GM23338 (cell line): ENCODE results near the gene NCBP1. TPM values are rescaled to one million over a fixed set of nuclear protein-coding genes. Genes with fewer than 3 reads are reported as not detected.
"Not testable (repeated sequence)": the region's sequence is repeated elsewhere in the genome, so short reads cannot be mapped to it uniquely, and the experiment has no call there.

Experiments
- ATAC-seq: fragments of 200-7000 bp; cut with Tn5 transposase; 3 replicates; pipeline ENCODE4 v1.9.1; 2020
- DNase-seq: peaks from one replicate; pipeline ENCODE4 v3.0.0-alpha.2; 2015; ENCODE audit warnings: low spot score
- H2AFZ ChIP-seq: fragments of 200-600 bp; sonication (generic); 2 replicates; pipeline ENCODE4 v1.8.0; 2016; ENCODE audit warnings: antibody characterized with exemption, mild to moderate bottlenecking, moderate library complexity
- H3F3A ChIP-seq: fragments of 200-600 bp; sonication (generic); replicated peaks from 2 replicates; pipeline ENCODE4 v1.8.0; 2017; ENCODE audit warnings: antibody characterized with exemption, mixed run types, low read depth
- H3K27ac ChIP-seq: fragments of 200-600 bp; sonication (generic); 2 replicates; pipeline ENCODE4 v1.6.1; 2016; ENCODE audit warnings: low read depth
- H3K27me3 ChIP-seq: fragments of 200-600 bp; sonication (generic); 2 replicates; pipeline ENCODE4 v1.8.0; 2016; ENCODE audit warnings: mild to moderate bottlenecking, mixed run types, moderate library complexity; ENCODE audit not compliant: insufficient read depth
- H3K36me3 ChIP-seq: fragments of 200-600 bp; sonication (generic); 2 replicates; pipeline ENCODE4 v1.8.0; 2016; ENCODE audit warnings: mild to moderate bottlenecking; ENCODE audit not compliant: insufficient read depth
- H3K4me1 ChIP-seq: fragments of 200-600 bp; sonication (generic); 2 replicates; pipeline ENCODE4 v1.8.0; 2016; ENCODE audit warnings: mild to moderate bottlenecking, moderate library complexity; ENCODE audit not compliant: insufficient read depth
- H3K4me2 ChIP-seq: fragments of 200-600 bp; sonication (generic); 2 replicates; pipeline ENCODE4 v1.7.1; 2017; ENCODE audit warnings: mixed run types
- H3K4me3 ChIP-seq: fragments of 200-600 bp; sonication (generic); 2 replicates; pipeline ENCODE4 v1.6.1; 2016; ENCODE audit warnings: mixed run types
- H3K79me2 ChIP-seq: fragments of 200-600 bp; sonication (generic); replicated peaks from 2 replicates; pipeline ENCODE4 v1.8.0; 2017; ENCODE audit warnings: mild to moderate bottlenecking; ENCODE audit not compliant: insufficient read depth
- H3K9me2 ChIP-seq: fragments of 200-600 bp; sonication (generic); 2 replicates; pipeline ENCODE4 v1.8.0; 2017; ENCODE audit not compliant: insufficient read depth
- H4K20me1 ChIP-seq: fragments of 200-600 bp; sonication (generic); replicated peaks from 2 replicates; pipeline ENCODE4 v1.8.0; 2017; ENCODE audit warnings: mild to moderate bottlenecking; ENCODE audit not compliant: insufficient read depth
- H3K27ac Mint-ChIP-seq: 2 replicates; pipeline ENCODE4 v1.8.0; 2020; ENCODE audit warnings: inconsistent platforms, mild to moderate bottlenecking, moderate library complexity, mixed read lengths
- H3K27me3 Mint-ChIP-seq: 3 replicates; pipeline ENCODE4 v1.8.0; 2022; ENCODE audit warnings: low read depth, mild to moderate bottlenecking, moderate library complexity, mixed read lengths, inconsistent platforms; ENCODE audit not compliant: insufficient read depth, poor library complexity
- H3K36me3 Mint-ChIP-seq: 3 replicates; pipeline ENCODE4 v1.8.0; 2021; ENCODE audit warnings: low read depth, mild to moderate bottlenecking, inconsistent platforms, moderate library complexity, mixed read lengths
- H3K4me1 Mint-ChIP-seq: 3 replicates; pipeline ENCODE4 v1.8.0; 2020; ENCODE audit warnings: mild to moderate bottlenecking, inconsistent platforms, mixed read lengths
- H3K4me3 Mint-ChIP-seq: 3 replicates; pipeline ENCODE4 v1.8.0; 2021; ENCODE audit warnings: moderate library complexity, mild to moderate bottlenecking, inconsistent platforms, mixed read lengths
- H3K9me3 Mint-ChIP-seq: 3 replicates; pipeline ENCODE4 v1.8.0; 2020; ENCODE audit warnings: moderate library complexity, mild to moderate bottlenecking, inconsistent platforms, mixed read lengths
- CREB1 ChIP-seq: fragments of 250-450 bp; sonication (Bioruptor Pico); IDR thresholded peaks from 2 replicates; pipeline ENCODE4 v1.5.0; 2020; ENCODE audit warnings: low read depth, mild to moderate bottlenecking, moderate library complexity
- CTCF ChIP-seq, 2 experiments: fragments of 200-600 bp in 1 of 2; sonication (generic) in 1 of 2; conservative IDR thresholded peaks; 2 replicates each; pipeline versions ENCODE4 v1.5.1 to v1.6.1; 2016 to 2017; ENCODE audit warnings: antibody characterized with exemption in 2 of 2, low read depth in 2 of 2, mild to moderate bottlenecking in 2 of 2, moderate library complexity in 1 of 2
- EZH2 ChIP-seq: fragments of 200-600 bp; sonication (generic); IDR thresholded peaks from one replicate; pipeline ENCODE4 v1.8.0; 2017; ENCODE audit warnings: antibody characterized with exemption, mild to moderate bottlenecking, low read depth; ENCODE audit not compliant: unreplicated experiment
- EZH2phosphoT487 ChIP-seq: fragments of 200-600 bp; sonication (generic); IDR thresholded peaks from one replicate; pipeline ENCODE4 v1.8.1; 2018; ENCODE audit warnings: antibody characterized with exemption; ENCODE audit not compliant: unreplicated experiment
- JUNB ChIP-seq: IDR thresholded peaks from one replicate; pipeline ENCODE4 v1.6.1; 2016; ENCODE audit warnings: antibody characterized with exemption; ENCODE audit not compliant: unreplicated experiment
- NANOG ChIP-seq: IDR thresholded peaks from 2 replicates; pipeline ENCODE4 v1.6.1; 2016; ENCODE audit warnings: antibody characterized with exemption, borderline replicate concordance
- STAT1 ChIP-seq: IDR thresholded peaks from one replicate; pipeline ENCODE4 v1.6.1; 2016; ENCODE audit warnings: antibody characterized with exemption; ENCODE audit not compliant: unreplicated experiment
- ZNF331 ChIP-seq: fragments of 250-450 bp; sonication (Bioruptor Pico); IDR thresholded peaks from 2 replicates; pipeline ENCODE4 v1.5.0; 2020; ENCODE audit warnings: low read depth, mild to moderate bottlenecking, moderate library complexity
- polyA plus RNA-seq: library from polyadenylated mRNA; unstranded; fragments of >200 nt; fragmentation: Nextera tagmentation; extraction: Ambion mirVana; gene quantifications from 2 replicates; pipeline ENCODE4 v1.2.1, GENCODE V29; 2016
- total RNA-seq: library from RNA; depleted of rRNA; stranded (reverse); fragments of >200 nt; shearing (Covaris generic); gene quantifications from 2 replicates; pipeline ENCODE4 v1.2.3, GENCODE V29; 2014
- TF ChIP-seq, protein P1 (sequence below): IDR thresholded peaks from 2 replicates; pipeline ENCODE4 v1.6.1; 2016; ENCODE audit warnings: antibody characterized with exemption
- TF ChIP-seq, protein P2 (sequence below): IDR thresholded peaks from one replicate; pipeline ENCODE4 v1.6.1; 2018; ENCODE audit warnings: antibody characterized with exemption; ENCODE audit not compliant: unreplicated experiment

Gene NCBP1
- total and polyA plus RNA-seq, 2 experiments from 2014 or later, result 43.9 to 60.2 TPM

DNA sequence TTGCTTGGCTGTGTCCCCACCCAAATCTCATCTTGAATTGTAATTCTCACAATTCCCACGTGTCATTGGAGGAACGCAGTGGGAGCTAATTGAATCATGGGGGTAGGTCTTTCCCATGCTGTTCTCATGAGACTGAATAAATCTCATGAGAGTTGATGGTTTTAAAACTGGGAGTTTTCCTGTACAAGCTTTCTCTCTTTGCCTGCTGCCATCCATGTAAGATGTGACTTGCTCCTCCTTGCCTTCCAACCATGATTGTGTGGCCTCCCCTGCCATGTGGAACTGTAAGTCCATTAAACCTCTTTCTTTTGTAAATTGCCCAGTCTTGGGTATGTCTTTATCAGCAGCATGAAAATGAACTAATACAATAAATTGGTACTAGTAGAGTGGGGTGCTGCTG, 13.6 kb upstream of the NCBP1 start:
- not testable (repeated sequence) for H3K4me3 Mint-ChIP-seq, H3K27me3 ChIP-seq, H3K79me2 ChIP-seq, H3K4me1 ChIP-seq, H3K27me3 Mint-ChIP-seq, H4K20me1 ChIP-seq, DNase-seq, H3K4me1 Mint-ChIP-seq, H2AFZ ChIP-seq, H3F3A ChIP-seq, H3K9me2 ChIP-seq, H3K4me2 ChIP-seq, ATAC-seq, H3K27ac ChIP-seq, H3K27ac Mint-ChIP-seq, H3K4me3 ChIP-seq
- H3K36me3 Mint-ChIP-seq, result peaks cover 68% of the 10 kb centered on the region
- H3K9me3 Mint-ChIP-seq, result peaks cover 43% of the 10 kb centered on the region
- peaks cover 11% of the 10 kb centered on the region; the same call in 1 of the 2 replicates for H3K36me3 ChIP-seq

- H3K4me3 Mint-ChIP-seq, H3K4me2 ChIP-seq, H3K27ac ChIP-seq, ATAC-seq, H4K20me1 ChIP-seq, H3K4me1 ChIP-seq, H3K27me3 ChIP-seq, H3K27me3 Mint-ChIP-seq, H3F3A ChIP-seq, DNase-seq, H3K9me2 ChIP-seq, H2AFZ ChIP-seq, H3K4me1 Mint-ChIP-seq, H3K27ac Mint-ChIP-seq, H3K4me3 ChIP-seq: not testable (repeated sequence)
- Mint-ChIP-seq H3K9me3 (peaks cover 43% of the 10 kb centered on the region), H3K36me3 (peaks cover 69% of the 10 kb centered on the region)
- Histone ChIP-seq H3K79me2 (peaks cover 10% of the 10 kb centered on the region), H3K36me3 (peaks cover 22% of the 10 kb centered on the region; the same call in 1 of the 2 replicates)
These were observed 11.1 kb upstream of the NCBP1 start for GRCh38 chr9:97622483-97622882.

- Mint-ChIP-seq H3K27me3 (no peaks in the 10 kb centered on the region), H3K9me3 (peaks cover 43% of the 10 kb centered on the region), H3K4me1 (peaks cover 11% of the 10 kb centered on the region), H3K27ac (no peak overlapping the region), H3K36me3 (peaks cover 63% of the 10 kb centered on the region), H3K4me3 (no peak overlapping the region)
- H3K4me2 ChIP-seq, result no peak overlapping the region
- peaks cover 25% of the 10 kb centered on the region for H3K79me2 ChIP-seq
- H3K9me2 ChIP-seq, result no peaks in the 10 kb centered on the region
- no peak overlapping the region for H2AFZ ChIP-seq
- H3K36me3 ChIP-seq, result peaks cover 22% of the 10 kb centered on the region; the same call in 1 of the 2 replicates
- no peak overlapping the region for H3K27ac ChIP-seq
- DNase-seq (no peak), ATAC-seq (no peak)
- no peaks in the 10 kb centered on the region for H3F3A ChIP-seq
- 0 out of 2 replicates have a peak, but pooled peaks cover 3% of the 10 kb centered on the region for H3K4me1 ChIP-seq
- peaks cover 8% of the 10 kb centered on the region; the same call in 1 of the 2 replicates for H4K20me1 ChIP-seq
- no peak overlapping the region for H3K4me3 ChIP-seq
- H3K27me3 ChIP-seq, result no peaks in the 10 kb centered on the region
- no peak for TF ChIP-seq JUNB
- no peak for TF ChIP-seq NANOG
- TF ChIP-seq, protein P1, sequence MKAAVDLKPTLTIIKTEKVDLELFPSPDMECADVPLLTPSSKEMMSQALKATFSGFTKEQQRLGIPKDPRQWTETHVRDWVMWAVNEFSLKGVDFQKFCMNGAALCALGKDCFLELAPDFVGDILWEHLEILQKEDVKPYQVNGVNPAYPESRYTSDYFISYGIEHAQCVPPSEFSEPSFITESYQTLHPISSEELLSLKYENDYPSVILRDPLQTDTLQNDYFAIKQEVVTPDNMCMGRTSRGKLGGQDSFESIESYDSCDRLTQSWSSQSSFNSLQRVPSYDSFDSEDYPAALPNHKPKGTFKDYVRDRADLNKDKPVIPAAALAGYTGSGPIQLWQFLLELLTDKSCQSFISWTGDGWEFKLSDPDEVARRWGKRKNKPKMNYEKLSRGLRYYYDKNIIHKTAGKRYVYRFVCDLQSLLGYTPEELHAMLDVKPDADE, result no peak
- no peak for TF ChIP-seq EZH2
- TF ChIP-seq ZNF331, result no peak
- no peak for TF ChIP-seq CTCF (conservative IDR thresholded peaks at IDR 0.05; ENCODE audit: low read depth in 2 of 2)
- TF ChIP-seq CREB1, result no peak
- no peak for TF ChIP-seq EZH2phosphoT487
- TF ChIP-seq, protein P2, sequence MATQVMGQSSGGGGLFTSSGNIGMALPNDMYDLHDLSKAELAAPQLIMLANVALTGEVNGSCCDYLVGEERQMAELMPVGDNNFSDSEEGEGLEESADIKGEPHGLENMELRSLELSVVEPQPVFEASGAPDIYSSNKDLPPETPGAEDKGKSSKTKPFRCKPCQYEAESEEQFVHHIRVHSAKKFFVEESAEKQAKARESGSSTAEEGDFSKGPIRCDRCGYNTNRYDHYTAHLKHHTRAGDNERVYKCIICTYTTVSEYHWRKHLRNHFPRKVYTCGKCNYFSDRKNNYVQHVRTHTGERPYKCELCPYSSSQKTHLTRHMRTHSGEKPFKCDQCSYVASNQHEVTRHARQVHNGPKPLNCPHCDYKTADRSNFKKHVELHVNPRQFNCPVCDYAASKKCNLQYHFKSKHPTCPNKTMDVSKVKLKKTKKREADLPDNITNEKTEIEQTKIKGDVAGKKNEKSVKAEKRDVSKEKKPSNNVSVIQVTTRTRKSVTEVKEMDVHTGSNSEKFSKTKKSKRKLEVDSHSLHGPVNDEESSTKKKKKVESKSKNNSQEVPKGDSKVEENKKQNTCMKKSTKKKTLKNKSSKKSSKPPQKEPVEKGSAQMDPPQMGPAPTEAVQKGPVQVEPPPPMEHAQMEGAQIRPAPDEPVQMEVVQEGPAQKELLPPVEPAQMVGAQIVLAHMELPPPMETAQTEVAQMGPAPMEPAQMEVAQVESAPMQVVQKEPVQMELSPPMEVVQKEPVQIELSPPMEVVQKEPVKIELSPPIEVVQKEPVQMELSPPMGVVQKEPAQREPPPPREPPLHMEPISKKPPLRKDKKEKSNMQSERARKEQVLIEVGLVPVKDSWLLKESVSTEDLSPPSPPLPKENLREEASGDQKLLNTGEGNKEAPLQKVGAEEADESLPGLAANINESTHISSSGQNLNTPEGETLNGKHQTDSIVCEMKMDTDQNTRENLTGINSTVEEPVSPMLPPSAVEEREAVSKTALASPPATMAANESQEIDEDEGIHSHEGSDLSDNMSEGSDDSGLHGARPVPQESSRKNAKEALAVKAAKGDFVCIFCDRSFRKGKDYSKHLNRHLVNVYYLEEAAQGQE, result no peak
- no peak for TF ChIP-seq STAT1
These were observed 9.7 kb upstream of the NCBP1 start for GRCh38 chr9:97623946-97624345.
